ENCODE measurements around the gene TEX38. TPM values are rescaled to one million over a fixed set of nuclear protein-coding genes. Genes with fewer than 3 reads are reported as not detected.

Gene TEX38
- total RNA-seq, 1 experiment from 2014 or later: 0.47 TPM

DNA sequence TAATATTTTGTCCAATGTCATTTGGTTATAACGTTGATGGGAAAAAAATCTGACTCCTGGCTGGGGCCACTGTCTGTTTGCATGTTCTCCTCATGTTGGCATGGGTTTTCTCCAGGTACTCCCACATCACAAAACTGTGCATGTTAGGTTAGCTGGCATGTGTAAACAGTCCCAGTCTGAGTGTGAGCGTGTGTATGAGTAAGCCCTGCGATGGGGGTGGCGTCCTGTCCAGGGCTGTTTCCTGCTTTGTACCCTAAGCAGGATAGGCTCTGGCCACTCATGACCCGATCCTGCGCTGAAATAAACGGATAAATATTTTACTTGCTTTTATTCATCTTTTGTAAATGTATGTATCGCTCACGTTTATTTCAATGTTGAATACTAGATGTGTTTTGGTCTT, 33.8 kb downstream of the TEX38 start (continued):
- TF ChIP-seq, protein P1, sequence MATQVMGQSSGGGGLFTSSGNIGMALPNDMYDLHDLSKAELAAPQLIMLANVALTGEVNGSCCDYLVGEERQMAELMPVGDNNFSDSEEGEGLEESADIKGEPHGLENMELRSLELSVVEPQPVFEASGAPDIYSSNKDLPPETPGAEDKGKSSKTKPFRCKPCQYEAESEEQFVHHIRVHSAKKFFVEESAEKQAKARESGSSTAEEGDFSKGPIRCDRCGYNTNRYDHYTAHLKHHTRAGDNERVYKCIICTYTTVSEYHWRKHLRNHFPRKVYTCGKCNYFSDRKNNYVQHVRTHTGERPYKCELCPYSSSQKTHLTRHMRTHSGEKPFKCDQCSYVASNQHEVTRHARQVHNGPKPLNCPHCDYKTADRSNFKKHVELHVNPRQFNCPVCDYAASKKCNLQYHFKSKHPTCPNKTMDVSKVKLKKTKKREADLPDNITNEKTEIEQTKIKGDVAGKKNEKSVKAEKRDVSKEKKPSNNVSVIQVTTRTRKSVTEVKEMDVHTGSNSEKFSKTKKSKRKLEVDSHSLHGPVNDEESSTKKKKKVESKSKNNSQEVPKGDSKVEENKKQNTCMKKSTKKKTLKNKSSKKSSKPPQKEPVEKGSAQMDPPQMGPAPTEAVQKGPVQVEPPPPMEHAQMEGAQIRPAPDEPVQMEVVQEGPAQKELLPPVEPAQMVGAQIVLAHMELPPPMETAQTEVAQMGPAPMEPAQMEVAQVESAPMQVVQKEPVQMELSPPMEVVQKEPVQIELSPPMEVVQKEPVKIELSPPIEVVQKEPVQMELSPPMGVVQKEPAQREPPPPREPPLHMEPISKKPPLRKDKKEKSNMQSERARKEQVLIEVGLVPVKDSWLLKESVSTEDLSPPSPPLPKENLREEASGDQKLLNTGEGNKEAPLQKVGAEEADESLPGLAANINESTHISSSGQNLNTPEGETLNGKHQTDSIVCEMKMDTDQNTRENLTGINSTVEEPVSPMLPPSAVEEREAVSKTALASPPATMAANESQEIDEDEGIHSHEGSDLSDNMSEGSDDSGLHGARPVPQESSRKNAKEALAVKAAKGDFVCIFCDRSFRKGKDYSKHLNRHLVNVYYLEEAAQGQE (IDR thresholded peaks at IDR 0.05; ENCODE audit: low read depth): no peak
- TF ChIP-seq, protein P2, sequence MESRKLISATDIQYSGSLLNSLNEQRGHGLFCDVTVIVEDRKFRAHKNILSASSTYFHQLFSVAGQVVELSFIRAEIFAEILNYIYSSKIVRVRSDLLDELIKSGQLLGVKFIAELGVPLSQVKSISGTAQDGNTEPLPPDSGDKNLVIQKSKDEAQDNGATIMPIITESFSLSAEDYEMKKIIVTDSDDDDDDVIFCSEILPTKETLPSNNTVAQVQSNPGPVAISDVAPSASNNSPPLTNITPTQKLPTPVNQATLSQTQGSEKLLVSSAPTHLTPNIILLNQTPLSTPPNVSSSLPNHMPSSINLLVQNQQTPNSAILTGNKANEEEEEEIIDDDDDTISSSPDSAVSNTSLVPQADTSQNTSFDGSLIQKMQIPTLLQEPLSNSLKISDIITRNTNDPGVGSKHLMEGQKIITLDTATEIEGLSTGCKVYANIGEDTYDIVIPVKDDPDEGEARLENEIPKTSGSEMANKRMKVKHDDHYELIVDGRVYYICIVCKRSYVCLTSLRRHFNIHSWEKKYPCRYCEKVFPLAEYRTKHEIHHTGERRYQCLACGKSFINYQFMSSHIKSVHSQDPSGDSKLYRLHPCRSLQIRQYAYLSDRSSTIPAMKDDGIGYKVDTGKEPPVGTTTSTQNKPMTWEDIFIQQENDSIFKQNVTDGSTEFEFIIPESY (IDR thresholded peaks at IDR 0.05; ENCODE audit: extremely low read depth, insufficient replicate concordance, low read length): no peak
- TF ChIP-seq SP1 (IDR thresholded peaks at IDR 0.05; ENCODE audit: low read depth): no peak
- TF ChIP-seq EGR1 (IDR thresholded peaks at IDR 0.05; ENCODE audit: low read depth): no peak

DNA sequence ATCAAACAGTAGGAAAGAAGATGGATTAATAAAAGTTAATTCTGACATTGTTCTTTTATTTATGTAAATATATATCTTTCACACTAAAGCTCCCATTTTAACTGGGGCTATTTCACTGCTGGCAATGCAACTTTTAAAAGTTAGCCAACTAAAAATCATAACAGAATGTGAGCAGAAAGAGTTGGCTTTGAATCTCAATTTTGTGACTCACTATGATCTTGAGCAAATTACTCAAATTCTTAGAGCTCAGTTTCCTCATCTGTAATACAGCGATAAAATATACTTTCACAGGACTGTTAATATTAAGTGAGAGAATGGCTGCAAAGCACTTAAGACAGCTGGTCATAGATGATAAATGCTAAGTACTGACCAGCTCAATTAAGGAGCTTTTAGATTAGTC, 36.5 kb downstream of the TEX38 start:
- intact Hi-C loops (cut with micrococcal nuclease): no loop called here
- Histone ChIP-seq H2AFZ (ENCODE audit: low read depth, low read length, poor library complexity, severe bottlenecking) (no peak overlapping the region), H3K9me2 (ENCODE audit: insufficient read depth) (no peaks in the 10 kb centered on the region), H3K9me3 (ENCODE audit: control insufficient read depth in 1 of 2, insufficient read depth in 1 of 2, low read depth in 1 of 2, low read length in 2 of 2) (no peaks in the 10 kb centered on the region), H3K27me3 (ENCODE audit: insufficient read depth, low read length) (no peaks in the 10 kb centered on the region), H3K27ac (ENCODE audit: low read depth, low read length) (no peak overlapping the region), H3K4me1 (ENCODE audit: control insufficient read depth in 1 of 2, insufficient read depth in 2 of 2, low read length in 2 of 2) (no peaks in the 10 kb centered on the region), H3K4me2 (ENCODE audit: low read length) (no peak overlapping the region), H3K4me3 (replicated peaks in 1 of 2; ENCODE audit: low read depth in 1 of 2, low read length in 2 of 2) (no peak overlapping the region), H3K79me2 (ENCODE audit: insufficient read depth, low read length) (peaks cover 21% of the 10 kb centered on the region), H4K20me1 (ENCODE audit: insufficient read depth) (no peaks in the 10 kb centered on the region), H3K36me3 (ENCODE audit: control insufficient read depth in 1 of 2, insufficient read depth in 2 of 2, low read length in 2 of 2) (peaks cover 37 to 43% of the 10 kb centered on the region in 2 experiments), H3K9ac (ENCODE audit: low read length) (no peak overlapping the region)
- ChIA-PET RAD21 (ENCODE audit: low non-redundant PET in 1 of 2, low total read pairs in 2 of 2, uncharacterized antibody in 2 of 2, unreplicated experiment in 2 of 2) (no interaction called here), CTCF (interaction anchor here (2.8 kb wide), 1 partner anchor 17 kb away, joined by 7 read pairs; no protein-coding TSS in a partner anchor), POLR2A (interaction anchor here (0.8 kb wide), 1 partner anchor 90 kb away, joined by 3 read pairs; no protein-coding TSS in a partner anchor)
- ATAC-seq (no peak), DNase-seq (ENCODE audit: low read depth, low spot score) (no peak)
- no TSS peak for BruUV-seq (replicated peaks)
- no peak for TF ChIP-seq YY1 (IDR thresholded peaks at IDR 0.05; ENCODE audit: extremely low read depth, insufficient replicate concordance, low read depth, low read length)
- no peak for TF ChIP-seq FOSL1 (IDR thresholded peaks at IDR 0.05; ENCODE audit: low read depth)
- no peak for TF ChIP-seq EGR1 (IDR thresholded peaks at IDR 0.05; ENCODE audit: low read depth)
- TF ChIP-seq, protein P3, sequence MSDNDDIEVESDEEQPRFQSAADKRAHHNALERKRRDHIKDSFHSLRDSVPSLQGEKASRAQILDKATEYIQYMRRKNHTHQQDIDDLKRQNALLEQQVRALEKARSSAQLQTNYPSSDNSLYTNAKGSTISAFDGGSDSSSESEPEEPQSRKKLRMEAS (IDR thresholded peaks at IDR 0.05): no peak
- no peak for TF ChIP-seq POLR2AphosphoS5 (IDR thresholded peaks at IDR 0.05; ENCODE audit: low read depth, low read length)
- TF ChIP-seq ZNF274 (IDR thresholded peaks at IDR 0.05; ENCODE audit: low read depth, low read length): no peak
- TF ChIP-seq, protein P4, sequence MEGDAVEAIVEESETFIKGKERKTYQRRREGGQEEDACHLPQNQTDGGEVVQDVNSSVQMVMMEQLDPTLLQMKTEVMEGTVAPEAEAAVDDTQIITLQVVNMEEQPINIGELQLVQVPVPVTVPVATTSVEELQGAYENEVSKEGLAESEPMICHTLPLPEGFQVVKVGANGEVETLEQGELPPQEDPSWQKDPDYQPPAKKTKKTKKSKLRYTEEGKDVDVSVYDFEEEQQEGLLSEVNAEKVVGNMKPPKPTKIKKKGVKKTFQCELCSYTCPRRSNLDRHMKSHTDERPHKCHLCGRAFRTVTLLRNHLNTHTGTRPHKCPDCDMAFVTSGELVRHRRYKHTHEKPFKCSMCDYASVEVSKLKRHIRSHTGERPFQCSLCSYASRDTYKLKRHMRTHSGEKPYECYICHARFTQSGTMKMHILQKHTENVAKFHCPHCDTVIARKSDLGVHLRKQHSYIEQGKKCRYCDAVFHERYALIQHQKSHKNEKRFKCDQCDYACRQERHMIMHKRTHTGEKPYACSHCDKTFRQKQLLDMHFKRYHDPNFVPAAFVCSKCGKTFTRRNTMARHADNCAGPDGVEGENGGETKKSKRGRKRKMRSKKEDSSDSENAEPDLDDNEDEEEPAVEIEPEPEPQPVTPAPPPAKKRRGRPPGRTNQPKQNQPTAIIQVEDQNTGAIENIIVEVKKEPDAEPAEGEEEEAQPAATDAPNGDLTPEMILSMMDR (IDR thresholded peaks at IDR 0.05 in 2 of 3, conservative IDR thresholded peaks at IDR 0.05 in 1 of 3; ENCODE audit: borderline replicate concordance in 1 of 3, insufficient read depth in 1 of 3, low read depth in 2 of 3, low read length in 2 of 3): no peak
- no peak for TF ChIP-seq SRF (IDR thresholded peaks at IDR 0.05; ENCODE audit: low read depth)
